AG09319 (cell line): ENCODE results near the gene B4GALNT2.

Experiments used
- DNase-seq: peaks from one replicate; pipeline ENCODE4 v3.0.0-alpha.2; 2010; ENCODE audit warnings: low read depth; ENCODE audit errors: extremely low read depth
- CTCF ChIP-seq: IDR thresholded peaks from 2 replicates; pipeline ENCODE4 v1.5.1; 2011; ENCODE audit warnings: low read depth, mild to moderate bottlenecking, inconsistent platforms, low read length, moderate library complexity

Gene B4GALNT2

GRCh38 chr17:49196520-49196919, 64.0 kb downstream of the B4GALNT2 start:
- no peak for DNase-seq
- no peak for TF ChIP-seq CTCF

- TF ChIP-seq CTCF: no peak
- no peak for DNase-seq
Measured at GRCh38 chr17:49197346-49197998, 64.9 kb downstream of the B4GALNT2 start.

GRCh38 chr17:49198211-49198610, 65.6 kb downstream of the B4GALNT2 start:
- no peak for TF ChIP-seq CTCF
- DNase-seq: no peak

GRCh38 chr17:49200423-49201083, 68.0 kb downstream of the B4GALNT2 start:
- no peak for DNase-seq
- TF ChIP-seq CTCF: no peak

- DNase-seq: no peak
- TF ChIP-seq CTCF: no peak
Measured at GRCh38 chr17:49201481-49201927, 68.9 kb downstream of the B4GALNT2 start.

- no peak for DNase-seq
- TF ChIP-seq CTCF: no peak
Measured at GRCh38 chr17:49203796-49204195, 71.2 kb downstream of the B4GALNT2 start.

- TF ChIP-seq CTCF: no peak
- DNase-seq: no peak
Measured at GRCh38 chr17:49204516-49204915, 71.9 kb downstream of the B4GALNT2 start.
